ENCODE measurements around the gene ARMC5.
"Not testable (repeated sequence)": the region's sequence is repeated elsewhere in the genome, so short reads cannot be mapped to it uniquely, and the experiment has no call there.

Gene ARMC5, protein sequence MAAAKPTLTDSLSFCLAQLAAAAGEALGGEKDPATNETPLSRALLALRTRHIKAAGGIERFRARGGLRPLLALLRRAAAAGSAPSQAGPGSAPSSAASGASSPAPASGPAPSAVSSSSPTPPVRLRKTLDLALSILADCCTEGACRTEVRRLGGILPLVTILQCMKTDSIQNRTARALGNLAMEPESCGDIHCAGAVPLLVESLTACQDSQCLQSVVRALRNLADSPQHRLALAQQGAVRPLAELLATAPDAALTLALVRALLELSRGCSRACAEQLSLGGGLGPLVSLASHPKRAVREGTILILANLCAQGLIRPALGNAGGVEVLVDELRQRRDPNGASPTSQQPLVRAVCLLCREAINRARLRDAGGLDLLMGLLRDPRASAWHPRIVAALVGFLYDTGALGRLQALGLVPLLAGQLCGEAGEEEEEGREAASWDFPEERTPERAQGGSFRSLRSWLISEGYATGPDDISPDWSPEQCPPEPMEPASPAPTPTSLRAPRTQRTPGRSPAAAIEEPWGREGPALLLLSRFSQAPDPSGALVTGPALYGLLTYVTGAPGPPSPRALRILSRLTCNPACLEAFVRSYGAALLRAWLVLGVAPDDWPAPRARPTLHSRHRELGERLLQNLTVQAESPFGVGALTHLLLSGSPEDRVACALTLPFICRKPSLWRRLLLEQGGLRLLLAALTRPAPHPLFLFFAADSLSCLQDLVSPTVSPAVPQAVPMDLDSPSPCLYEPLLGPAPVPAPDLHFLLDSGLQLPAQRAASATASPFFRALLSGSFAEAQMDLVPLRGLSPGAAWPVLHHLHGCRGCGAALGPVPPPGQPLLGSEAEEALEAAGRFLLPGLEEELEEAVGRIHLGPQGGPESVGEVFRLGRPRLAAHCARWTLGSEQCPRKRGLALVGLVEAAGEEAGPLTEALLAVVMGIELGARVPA

DNA sequence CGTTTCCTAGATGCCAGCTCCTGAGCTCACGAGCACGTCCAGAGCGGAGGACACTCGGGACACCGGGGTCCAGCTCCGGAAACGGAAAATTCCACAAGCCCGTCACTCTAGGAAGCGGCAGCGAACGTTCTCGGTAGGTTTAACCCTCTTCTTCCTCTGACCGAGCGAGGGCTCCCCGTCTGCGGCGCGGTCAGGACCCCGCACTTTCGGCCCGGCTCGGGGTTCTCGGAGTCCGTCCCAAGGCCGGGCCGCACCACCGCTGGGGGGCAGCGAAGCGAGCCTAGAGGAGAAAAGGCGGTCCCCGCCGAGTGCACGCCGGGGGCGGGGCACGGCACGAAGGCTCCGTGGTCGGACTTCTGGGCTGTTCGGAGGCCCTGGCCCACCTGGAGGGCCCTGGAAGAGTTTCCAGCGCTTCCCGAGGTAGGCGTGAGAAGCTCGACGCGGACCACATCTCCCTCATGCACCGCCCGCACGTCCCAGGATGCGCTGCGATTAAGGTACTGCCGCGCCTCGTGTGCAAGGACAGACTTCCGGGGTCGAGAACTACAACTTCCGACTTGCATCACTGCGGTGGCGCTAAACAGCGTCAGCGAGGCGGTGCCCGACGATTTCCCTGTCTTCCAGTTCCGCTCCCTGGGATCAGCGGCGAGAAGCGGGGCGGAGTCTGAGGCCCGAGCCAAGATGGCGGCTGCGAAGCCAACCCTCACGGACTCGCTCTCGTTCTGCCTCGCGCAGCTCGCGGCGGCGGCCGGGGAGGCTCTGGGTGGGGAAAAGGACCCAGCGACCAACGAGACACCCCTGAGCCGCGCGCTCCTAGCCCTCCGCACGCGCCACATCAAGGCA lies at the start of gene ARMC5:
Gene ARMC5 (plus strand): TSS at position 658 of the 843 bp plus-strand sequence. CDS start 24 bp downstream, at position 682.
- DNase-seq, result peak; percentile 98

DNA sequence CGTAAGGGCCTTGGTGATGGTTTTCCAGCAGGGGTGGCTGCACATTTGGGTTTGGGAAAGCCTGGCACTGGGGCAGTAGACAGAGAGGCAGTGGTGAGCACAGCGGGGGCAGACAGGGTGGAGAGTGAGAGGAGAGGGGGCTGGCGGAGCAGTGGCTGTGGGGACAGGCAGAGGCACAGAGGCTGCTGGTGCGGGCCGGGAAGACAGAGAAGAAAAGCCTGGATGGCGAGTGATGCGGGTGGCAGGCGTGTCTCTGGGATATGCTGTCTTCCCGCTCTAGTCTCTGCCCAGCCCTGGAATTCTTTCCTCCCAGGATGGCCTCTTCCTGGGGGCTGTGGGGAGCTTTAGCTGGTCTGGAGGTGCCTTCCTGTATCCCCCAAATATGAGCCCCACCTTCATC lies 49.2 kb upstream of the ARMC5 start:
- DNase-seq, result no peak

DNA sequence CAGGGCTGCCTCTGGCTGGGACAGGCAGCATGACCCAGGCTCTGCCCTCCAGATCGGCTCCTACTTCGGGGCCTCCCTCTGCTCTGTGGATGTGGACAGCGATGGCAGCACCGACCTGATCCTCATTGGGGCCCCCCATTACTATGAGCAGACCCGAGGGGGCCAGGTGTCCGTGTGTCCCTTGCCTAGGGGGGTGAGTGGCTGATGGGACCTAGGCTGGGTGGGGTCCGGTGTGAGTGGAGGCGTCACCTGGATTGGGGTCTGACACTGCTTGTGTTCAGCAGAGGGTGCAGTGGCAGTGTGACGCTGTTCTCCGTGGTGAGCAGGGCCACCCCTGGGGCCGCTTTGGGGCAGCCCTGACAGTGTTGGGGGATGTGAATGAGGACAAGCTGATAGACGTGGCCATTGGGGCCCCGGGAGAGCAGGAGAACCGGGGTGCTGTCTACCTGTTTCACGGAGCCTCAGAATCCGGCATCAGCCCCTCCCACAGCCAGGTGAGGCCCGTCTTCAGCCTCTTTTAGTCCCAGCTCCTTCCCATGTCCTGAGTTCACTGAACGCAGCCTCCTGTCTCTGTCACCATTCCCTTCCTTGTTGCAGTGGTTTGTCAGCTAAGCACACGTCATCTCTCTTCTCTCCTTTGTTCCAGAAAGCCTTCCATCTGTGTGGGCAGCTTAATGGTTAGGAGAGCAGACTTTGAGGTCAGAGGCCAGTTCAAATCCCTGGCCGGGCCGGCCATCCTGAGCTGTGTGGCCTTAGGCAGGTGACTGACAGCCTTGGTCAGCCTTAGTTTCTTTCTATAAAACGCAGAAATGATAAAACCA lies 48.1 kb upstream of the ARMC5 start:
- DNase-seq, result no peak

DNA sequence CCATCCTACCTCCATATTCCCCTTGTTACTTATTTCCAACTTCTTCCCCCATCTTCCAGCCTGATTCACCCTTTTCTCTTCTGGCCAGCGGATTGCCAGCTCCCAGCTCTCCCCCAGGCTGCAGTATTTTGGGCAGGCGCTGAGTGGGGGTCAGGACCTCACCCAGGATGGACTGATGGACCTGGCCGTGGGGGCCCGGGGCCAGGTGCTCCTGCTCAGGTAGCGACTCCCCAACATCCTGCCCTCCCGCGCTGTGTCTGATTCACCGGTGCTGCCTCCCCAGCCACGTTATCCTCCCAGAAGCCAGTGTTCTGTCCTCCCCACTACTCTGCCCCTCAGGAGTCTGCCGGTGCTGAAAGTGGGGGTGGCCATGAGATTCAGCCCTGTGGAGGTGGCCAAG lies 46.6 kb upstream of the ARMC5 start:
- DNase-seq, result no peak

DNA sequence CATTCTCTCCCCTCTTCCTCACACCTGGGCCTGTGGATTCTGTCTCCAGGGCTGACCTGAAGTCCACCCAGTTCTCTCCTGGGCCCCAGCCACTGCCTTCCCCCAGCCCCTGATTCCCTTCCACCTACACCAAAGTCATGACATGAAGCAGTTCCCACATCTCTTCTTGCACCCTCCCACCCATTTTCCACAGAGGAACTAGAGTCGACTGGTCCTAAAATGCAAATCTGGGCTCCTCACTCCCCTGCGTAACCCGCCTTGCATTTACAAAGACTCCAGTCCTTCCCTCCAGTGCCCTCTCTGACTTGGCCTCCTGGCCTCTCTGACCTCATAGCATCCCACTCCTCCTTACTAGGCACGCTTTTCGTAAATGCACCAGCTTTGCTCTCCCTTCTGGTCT lies 45.9 kb upstream of the ARMC5 start:
- DNase-seq, result no peak

DNA sequence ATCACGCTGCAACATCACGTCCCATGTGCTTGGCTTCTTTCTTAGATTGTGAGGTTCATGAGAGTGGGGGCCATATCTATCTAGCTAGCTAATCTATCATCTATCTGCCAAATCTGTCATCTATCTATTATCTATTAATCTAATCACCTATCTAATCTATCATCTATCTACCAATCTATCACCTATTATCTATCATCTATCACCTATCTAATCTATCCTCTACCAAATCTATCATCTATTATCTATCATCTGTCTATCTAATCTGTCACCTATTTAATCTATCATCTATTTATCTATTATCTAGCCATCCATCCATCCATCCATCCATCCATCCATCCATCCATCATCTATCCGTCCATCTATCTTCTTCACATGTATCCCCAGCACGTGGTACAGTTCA lies 45.4 kb upstream of the ARMC5 start:
- DNase-seq, result no peak

DNA sequence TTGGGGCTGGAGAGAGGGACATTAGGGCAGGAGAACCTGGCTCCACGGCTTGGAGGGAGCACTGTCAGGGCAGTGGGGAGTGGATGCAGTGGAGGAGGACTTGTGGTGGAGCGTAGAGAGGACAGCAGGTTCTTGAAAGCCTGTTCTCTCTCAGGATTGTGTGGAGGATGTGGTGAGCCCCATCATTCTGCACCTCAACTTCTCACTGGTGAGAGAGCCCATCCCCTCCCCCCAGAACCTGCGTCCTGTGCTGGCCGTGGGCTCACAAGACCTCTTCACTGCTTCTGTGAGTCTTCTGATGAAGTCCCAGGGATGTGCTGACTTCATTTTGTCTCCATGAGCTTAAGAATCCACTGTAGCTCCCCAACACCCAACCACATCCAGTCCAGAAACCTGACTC lies 44.6 kb upstream of the ARMC5 start:
- no peak for DNase-seq

DNA sequence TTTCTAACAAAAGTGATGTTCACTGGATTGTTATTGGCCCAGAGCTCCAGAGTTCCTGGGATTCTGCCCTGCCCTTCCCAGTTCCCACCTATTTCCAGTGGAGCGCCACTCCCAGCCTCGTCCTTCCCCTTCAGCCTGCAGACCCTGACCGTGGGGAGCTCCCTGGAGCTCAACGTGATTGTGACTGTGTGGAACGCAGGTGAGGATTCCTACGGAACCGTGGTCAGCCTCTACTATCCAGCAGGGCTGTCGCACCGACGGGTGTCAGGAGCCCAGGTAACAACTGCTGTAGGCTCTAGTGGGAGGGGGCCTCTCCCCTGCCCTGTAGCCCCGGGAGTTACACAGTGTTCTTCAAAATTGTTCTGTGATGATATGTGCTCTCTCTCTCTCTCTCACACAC lies 42.9 kb upstream of the ARMC5 start:
- no peak for DNase-seq

DNA sequence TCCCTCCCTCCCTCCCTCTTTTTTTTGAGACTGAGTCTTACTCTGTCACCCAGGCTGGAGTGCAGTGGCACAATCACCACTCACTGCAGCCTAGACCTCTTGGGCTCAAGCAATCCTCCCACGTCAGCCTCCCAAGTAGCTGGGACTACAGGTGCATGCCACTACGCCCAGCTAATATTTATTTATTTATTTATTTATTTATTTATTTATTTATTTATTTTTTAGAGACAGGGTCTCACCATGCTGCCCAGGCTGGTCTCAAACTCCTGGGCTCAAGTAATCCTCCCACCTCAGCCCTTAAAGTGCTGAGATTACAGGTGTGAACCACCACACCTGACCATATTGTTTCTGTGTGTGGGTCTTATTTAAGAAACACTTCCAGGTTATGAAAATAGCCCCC lies 42.3 kb upstream of the ARMC5 start:
- DNase-seq, result not testable (repeated sequence)

DNA sequence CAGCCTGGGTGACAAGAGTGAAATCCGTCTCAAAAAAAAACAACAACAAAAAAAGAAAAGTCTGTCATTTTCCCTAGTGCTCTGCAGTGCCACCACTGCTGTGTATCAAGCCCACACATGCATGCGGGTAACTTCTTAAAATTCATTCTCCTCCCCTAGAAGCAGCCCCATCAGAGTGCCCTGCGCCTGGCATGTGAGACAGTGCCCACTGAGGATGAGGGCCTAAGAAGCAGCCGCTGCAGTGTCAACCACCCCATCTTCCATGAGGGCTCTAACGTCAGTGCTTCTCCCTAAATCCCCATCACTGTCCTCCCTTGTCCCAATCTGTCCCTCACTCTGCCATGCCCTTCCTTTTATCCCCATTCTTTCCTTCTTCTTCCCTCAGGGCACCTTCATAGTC lies 41.4 kb upstream of the ARMC5 start:
- DNase-seq, result no peak

DNA sequence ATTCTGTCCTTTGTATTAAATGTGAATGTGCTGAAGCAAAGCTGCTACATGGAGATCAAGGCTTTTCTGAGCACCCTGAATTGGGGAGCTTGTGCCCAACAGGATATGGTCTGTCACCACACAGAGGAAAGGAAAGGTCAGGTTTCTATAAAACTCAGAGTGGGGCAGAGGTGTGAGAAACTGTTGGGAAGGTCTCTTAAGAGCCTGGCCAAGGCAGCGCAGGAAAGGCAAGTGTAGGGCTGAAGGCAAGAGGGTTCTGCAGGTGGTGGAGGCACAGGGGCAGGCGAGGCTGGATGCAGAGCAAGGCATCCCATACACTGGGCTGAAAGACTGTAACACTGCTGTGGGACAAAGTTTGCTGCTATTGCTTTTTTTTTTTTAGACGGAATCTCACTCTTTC lies 39.3 kb upstream of the ARMC5 start:
- DNase-seq, result no peak

DNA sequence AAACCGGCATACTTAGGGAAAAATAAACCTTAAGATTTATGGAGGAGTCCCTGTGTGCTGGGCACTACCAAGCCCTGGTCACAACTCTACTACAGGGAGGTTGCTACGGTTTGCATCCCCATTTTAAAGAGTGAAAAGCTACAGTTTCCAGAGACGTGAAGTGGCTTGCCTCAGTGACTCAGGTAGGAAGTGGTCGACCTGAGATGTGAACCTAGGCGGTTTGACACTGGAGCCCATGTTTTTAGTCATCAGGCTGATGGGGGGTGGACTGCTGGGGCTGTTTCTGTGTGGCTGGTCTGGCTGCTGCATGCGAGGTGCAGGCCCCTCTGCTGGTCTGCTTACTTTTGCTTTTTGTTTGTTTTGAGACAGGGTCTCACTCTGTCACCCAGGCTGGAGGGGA lies 37.7 kb upstream of the ARMC5 start:
- DNase-seq, result peak; percentile 28

DNA sequence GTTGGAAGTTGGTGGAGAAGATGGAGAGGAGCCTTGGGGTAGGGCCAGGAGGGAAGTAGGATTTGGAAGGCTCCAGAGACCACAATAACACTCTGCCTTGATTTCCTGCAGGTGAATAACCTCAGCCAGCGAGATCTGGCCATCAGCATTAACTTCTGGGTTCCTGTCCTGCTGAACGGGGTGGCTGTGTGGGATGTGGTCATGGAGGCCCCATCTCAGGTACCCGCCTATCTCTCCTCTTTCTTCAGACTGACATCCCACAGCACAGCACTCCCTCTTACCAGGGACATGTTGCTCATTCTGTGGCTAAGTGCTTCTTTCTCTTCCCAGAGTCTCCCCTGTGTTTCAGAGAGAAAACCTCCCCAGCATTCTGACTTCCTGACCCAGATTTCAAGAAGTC lies 36.1 kb upstream of the ARMC5 start:
- DNase-seq, result no peak

DNA sequence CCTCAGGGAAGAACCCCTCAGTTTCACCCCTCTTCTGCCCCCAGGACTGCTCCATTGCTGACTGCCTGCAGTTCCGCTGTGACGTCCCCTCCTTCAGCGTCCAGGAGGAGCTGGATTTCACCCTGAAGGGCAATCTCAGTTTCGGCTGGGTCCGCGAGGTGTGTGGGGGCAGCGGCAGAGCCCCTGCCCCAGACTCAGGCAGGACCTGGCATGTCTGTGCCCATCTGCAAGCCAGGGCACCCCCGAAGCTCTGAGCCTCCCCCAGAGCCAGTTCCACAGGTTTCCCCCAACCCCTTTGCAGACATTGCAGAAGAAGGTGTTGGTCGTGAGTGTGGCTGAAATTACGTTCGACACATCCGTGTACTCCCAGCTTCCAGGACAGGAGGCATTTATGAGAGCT lies 35.5 kb upstream of the ARMC5 start:
- no peak for DNase-seq

DNA sequence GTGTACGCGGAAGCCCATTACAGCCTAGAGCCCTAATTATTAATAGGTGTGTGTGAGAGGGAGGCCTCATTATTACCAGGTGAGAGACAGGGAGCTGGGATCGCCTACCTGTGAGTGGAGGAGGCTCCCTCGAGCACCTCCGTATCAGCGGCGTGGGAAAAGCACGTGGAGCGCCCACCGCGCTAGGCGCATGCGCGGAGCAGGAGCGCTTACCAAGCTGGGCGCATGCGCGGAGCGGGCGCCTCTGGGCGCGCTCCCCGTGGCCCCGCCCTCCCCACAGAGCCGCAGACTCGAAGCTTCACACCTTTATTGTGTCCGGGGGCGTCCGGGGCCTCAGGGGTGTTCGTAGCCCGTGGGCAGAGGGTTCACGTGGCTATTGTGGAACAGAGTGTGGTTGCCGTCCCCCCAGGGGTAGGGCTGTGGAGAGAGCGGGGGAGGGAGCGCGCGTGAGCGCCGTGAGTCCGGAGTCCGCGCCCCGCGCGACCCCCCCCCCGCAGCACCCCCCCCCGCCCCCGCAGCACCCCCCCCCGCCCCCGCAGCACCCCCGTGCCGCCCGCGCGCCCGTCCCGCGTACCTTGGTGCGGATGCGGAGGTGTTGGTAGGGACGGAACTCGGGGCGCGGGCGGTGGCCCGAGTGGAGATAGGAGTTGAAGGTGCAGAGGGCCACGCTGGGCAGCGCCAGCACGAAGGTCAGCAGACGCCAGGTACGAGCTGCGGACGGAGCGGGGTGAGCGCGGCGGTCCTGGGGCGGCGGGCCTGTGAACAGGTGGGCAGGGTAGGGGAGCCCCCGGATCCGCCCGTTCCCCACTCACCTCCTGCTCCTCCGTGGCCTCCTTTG lies 31.6 kb upstream of the ARMC5 start:
- DNase-seq, result peak; percentile 75

DNA sequence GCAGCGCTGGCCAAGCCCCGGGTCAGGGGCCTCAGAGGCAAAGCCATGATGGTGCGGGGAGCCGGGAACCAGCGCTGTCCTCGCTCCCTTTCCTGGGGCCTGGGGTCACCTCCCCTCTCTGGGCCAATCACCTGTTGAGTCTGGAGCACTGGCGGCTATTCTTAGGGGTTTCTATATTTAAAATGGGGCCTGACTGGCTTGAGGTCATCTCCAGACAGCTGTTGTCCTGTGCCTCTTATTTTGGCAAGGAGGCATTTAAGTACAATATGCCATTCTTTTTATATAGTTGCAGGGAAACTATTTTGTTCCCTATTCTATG lies 31.1 kb upstream of the ARMC5 start, which contains the start of gene COX6A2:
Gene COX6A2 (minus strand): TSS at position 82 of the 319 bp plus-strand sequence. CDS start 35 bp downstream, at position 47.
- no peak for DNase-seq

DNA sequence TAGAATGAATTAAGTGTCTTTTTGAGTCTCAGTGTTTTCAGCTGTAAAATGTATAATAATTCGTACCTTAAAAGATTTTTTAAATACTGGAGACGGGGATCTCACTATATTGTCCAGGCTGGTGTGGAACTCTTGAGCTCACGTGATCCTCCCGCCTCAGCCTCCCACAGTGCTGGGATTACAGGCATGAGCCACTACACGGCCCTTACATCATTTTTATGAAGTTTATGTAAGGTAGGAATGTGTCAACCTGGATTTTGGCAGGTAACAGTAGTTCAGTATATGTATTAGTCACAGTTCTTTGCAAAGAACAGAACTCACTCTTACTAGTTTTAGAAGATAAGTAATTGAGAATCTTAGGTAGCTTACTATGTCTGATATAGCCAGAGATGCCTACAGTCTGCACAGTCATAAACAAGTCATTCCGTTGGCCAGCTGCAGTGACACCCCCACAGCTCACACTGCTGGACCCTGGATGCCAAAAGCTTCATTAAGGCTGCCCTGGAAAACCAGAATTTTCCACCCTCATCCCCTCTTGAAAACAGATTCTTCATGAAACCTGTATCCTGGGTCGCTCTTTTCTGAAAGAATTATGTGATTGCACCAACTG lies 30.6 kb upstream of the ARMC5 start:
- no peak for DNase-seq

DNA sequence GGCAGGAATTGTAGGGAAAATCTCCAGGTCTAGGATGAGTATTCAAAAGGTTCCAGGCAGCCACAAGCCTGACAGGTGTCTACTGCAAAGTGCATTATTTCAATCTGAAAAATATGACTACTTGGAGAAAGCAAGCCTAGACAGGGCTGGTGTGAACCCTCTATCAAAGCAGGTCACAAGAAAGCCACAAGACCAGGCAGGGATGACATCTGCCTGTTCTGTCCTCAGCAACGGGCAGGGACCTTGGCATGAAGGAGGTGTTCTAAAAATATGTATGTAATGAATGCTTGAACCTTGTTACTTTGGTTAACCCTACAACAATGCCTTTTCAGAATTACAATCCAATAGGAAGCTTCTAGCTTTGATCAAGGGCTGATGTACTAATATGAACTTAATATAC lies 30.0 kb upstream of the ARMC5 start:
- DNase-seq, result no peak

DNA sequence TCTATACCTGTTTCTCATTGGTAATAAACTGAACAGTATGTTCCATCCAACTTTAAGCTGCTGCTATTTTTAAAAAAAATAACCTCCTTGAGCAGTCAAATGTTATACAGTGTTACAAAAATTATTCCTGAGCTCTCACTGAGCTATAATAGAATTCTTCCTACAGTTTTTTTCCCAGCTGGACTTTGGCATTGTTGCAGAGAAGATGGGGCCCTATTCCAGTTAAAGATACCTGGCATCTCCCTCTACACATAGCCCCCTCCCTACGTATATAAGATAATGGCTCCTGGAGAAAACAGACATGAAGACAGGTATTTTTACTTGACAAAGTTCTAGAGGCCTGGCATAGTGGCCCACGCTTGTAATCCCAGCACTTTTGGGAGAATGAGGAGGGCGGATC lies 29.5 kb upstream of the ARMC5 start:
- DNase-seq, result no peak

DNA sequence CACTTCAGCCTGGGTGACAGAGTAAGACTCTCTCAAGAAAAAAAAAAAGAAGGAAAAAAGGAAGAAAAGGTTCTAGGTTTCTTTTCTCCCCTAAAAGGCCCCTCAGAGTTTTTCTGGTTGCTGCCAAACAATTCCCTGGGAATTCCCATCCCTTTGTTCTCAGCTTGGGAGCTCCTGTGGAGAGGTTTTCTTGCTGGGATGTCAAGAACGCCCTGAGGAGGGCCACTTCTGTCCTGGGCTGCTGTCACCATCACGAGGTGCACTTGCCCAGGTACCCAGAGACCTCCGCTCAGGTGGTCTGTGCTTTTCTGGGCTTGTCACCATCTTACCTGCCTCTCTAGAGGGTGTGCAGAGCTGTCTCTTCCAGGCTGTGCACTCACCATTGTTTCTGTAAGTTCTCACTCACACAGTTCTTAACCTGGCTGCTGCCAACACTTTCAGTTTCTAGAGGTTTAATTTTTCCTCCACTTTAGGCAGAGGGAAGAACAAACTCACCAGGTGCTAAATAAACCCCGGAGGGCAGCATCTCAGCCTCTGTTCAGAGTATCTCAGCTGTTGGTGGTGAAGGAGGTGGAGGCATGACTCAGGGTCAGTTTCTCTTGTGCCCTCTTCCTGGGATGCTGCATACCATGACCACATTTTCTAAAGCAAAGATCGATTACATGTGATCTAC lies 28.8 kb upstream of the ARMC5 start:
- DNase-seq, result no peak
